ENCODE results near the gene DNAH12.

The DNAH12 gene

DNA sequence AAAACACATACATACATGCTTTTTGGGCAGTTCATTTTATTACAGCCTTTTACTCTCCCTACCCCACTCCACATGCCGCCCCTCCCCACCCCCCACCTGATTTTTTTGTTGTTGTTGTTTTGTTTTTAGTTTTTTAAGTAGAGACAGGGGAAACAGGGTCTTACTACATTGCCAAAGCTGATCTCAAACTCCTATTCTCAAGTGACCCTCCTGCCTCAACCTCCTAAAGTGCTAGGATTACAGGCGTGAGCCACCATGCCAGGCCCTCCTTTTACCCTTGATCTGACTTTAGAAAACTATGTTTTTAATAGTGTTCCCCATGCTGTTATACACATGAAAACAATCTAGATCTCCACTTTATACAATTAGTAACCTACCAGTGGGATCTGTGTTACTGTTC lies 26.7 kb upstream of the DNAH12 start:
- no peaks in the 10 kb centered on the region for H3K9me3 ChIP-seq (ENCODE audit: control insufficient read depth, insufficient read depth, low read length)
- no peaks in the 10 kb centered on the region for H3K4me1 ChIP-seq (ENCODE audit: control insufficient read depth, insufficient read depth, low read length)
- peaks cover 66% of the 10 kb centered on the region for H3K36me3 ChIP-seq (ENCODE audit: control insufficient read depth, insufficient read depth, low read length)
- no peak overlapping the region for H3K4me3 ChIP-seq (ENCODE audit: low read depth, low read length)
- no peak overlapping the region for H3K27ac ChIP-seq (ENCODE audit: low read depth, low read length)
- H3K9ac ChIP-seq (ENCODE audit: low read depth, low read length) = no peak overlapping the region
- H3K27me3 ChIP-seq (ENCODE audit: control insufficient read depth, insufficient read depth, low read length) = no peaks in the 10 kb centered on the region

DNA sequence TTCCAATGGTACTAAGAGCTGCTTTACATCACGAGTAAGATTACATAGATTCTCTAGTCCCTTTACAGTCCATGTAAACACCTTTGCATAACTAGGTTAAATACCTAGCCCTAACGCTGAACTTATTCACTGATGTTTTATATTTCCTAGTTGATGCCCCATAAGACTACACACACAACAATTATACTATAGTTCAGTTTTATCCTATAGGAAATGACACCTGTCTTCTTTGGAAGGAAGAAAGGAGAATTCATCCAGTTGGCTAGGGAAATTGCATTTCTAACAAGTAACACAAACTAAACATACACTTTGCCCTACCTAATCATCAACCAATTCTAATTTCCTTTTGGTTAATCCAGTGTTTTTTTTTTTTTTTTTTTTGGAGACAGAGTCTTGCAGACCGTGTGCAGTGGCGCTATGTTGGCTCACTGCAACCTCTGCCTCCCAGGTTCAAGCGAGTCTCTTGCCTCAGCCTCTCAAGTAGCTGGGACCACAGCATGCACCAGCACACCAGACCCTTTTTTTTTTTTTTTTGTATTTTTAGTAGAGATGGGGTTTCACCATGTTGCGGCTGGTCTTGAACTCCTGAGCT lies 25.8 kb upstream of the DNAH12 start:
- Histone ChIP-seq H3K27me3 (ENCODE audit: control insufficient read depth, insufficient read depth, low read length) (no peaks in the 10 kb centered on the region), H3K9ac (ENCODE audit: low read depth, low read length) (no peak overlapping the region), H3K36me3 (ENCODE audit: control insufficient read depth, insufficient read depth, low read length) (peaks cover 58% of the 10 kb centered on the region), H3K27ac (ENCODE audit: low read depth, low read length) (no peak overlapping the region), H3K9me3 (ENCODE audit: control insufficient read depth, insufficient read depth, low read length) (no peaks in the 10 kb centered on the region), H3K4me3 (ENCODE audit: low read depth, low read length) (no peak overlapping the region), H3K4me1 (ENCODE audit: control insufficient read depth, insufficient read depth, low read length) (no peaks in the 10 kb centered on the region)

DNA sequence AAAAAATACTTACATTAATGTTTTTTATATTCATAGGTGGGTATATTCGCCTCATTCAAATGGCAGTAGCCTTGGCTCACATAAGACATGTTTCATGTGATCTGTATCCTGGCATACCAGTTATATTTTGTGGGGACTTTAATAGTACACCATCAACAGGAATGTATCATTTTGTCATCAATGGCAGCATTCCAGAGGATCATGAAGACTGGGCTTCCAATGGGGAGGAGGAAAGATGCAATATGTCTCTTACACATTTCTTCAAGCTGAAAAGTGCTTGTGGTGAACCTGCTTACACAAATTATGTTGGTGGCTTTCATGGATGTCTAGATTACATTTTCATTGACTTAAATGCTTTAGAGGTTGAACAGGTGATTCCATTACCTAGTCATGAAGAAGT lies 15.4 kb upstream of the DNAH12 start:
- Histone ChIP-seq H3K9ac (ENCODE audit: low read depth, low read length) (no peak overlapping the region), H3K4me1 (ENCODE audit: control insufficient read depth, insufficient read depth, low read length) (peaks cover 9% of the 10 kb centered on the region; the same call in 1 of the 2 replicates), H3K36me3 (ENCODE audit: control insufficient read depth, insufficient read depth, low read length) (peaks cover 20% of the 10 kb centered on the region), H3K27ac (ENCODE audit: low read depth, low read length) (no peak overlapping the region), H3K4me3 (ENCODE audit: low read depth, low read length) (no peak overlapping the region), H3K9me3 (ENCODE audit: control insufficient read depth, insufficient read depth, low read length) (no peaks in the 10 kb centered on the region), H3K27me3 (ENCODE audit: control insufficient read depth, insufficient read depth, low read length) (no peaks in the 10 kb centered on the region)

DNA sequence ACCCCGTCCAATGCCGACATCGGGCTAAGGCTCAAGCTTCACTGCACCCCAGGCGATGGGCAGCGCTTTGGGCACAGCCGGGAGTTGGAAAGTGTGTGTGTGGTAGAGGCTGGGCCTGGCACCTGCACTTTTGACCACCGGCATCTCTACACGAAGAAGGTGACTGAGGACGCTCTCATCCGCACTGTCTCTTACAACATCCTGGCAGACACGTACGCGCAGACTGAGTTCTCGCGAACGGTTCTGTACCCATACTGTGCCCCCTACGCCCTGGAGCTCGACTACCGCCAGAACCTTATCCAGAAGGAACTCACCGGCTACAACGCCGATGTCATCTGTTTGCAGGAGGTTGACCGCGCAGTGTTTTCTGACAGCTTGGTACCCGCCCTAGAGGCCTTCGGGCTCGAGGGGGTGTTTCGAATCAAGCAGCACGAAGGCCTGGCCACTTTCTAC lies 13.0 kb upstream of the DNAH12 start:
- no peak overlapping the region for H3K27ac ChIP-seq (ENCODE audit: low read depth, low read length)
- peaks cover 9% of the 10 kb centered on the region; the same call in 1 of the 2 replicates for H3K4me1 ChIP-seq (ENCODE audit: control insufficient read depth, insufficient read depth, low read length)
- peak overlapping the region; percentile 96 for H3K4me3 ChIP-seq (ENCODE audit: low read depth, low read length)
- peaks cover 20% of the 10 kb centered on the region for H3K36me3 ChIP-seq (ENCODE audit: control insufficient read depth, insufficient read depth, low read length)
- H3K9ac ChIP-seq (ENCODE audit: low read depth, low read length) = peak overlapping the region; percentile 81; the same call in 1 of the 2 replicates
- no peaks in the 10 kb centered on the region for H3K27me3 ChIP-seq (ENCODE audit: control insufficient read depth, insufficient read depth, low read length)
- no peaks in the 10 kb centered on the region for H3K9me3 ChIP-seq (ENCODE audit: control insufficient read depth, insufficient read depth, low read length)

DNA sequence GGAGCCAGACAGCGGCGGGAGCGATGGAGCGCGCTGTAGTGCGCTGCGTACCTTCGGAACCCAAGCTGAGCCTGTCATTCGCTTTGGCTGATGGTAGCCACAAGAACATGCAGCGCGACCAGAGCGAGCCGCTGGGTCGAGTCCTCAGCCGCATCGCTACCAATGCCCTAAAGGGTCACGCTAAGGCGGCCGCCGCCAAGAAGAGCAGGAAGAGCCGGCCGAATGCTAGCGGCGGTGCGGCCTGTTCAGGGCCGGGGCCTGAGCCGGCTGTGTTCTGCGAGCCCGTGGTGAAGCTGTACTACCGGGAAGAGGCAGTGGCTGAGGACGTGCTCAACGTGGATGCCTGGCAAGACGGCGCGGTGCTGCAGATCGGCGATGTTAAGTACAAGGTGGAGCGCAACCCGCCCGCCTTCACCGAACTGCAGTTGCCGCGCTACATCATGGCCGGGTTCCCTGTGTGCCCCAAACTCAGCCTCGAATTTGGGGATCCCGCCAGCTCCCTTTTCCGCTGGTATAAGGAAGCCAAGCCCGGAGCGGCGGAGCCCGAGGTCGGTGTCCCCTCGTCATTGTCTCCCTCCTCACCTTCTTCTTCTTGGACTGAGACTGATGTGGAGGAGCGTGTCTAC lies 12.4 kb upstream of the DNAH12 start:
- peak overlapping the region; percentile 96 for H3K4me3 ChIP-seq (ENCODE audit: low read depth, low read length)
- peaks cover 20% of the 10 kb centered on the region for H3K36me3 ChIP-seq (ENCODE audit: control insufficient read depth, insufficient read depth, low read length)

DNA sequence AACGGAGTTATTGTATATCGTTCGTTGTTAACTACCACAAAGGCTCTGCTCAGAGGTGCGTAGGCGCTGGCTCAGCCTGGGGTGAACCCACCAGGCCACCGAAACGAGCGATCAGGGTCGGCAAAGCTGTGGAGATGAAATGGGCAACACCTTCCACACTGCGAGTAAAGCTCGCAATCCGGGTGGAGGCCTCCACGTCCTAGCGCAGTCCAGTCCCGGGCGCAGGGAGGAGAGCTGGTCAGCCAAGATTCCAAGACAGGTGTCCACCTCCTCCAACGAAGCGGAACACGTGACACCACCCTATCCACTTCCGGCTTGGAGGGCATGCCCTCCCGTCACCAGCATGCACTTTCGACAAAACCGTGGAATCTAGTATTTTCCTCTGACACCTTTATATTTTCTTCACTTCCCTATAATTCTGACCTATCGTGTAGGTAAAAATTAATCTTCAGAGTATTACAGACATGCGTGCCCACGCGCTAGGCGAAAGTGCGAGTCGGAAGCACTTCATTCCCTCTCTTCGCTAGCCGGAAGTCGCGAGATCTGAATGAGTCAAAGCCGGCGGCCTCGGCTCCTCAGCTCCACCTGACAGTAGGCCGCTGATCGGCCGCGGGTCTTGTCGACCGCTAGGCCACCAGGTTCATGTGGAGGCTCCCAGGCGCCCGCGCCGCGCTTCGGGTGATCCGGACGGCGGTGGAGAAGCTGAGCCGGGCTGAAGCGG lies 11.8 kb upstream of the DNAH12 start, which contains the start of gene PDE12:
Gene PDE12, plus strand, starts transcription at position 537 of the 721 bp plus-strand sequence. Its CDS starts 106 bp downstream, at position 643.
- H3K4me1 ChIP-seq (ENCODE audit: control insufficient read depth, insufficient read depth, low read length) = peaks cover 9% of the 10 kb centered on the region; the same call in 1 of the 2 replicates
- peak within 1 kb of the TSS; percentile 96 for H3K4me3 ChIP-seq (ENCODE audit: low read depth, low read length)
- peaks cover 13% of the 10 kb centered on the region for H3K36me3 ChIP-seq (ENCODE audit: control insufficient read depth, insufficient read depth, low read length)
- peak within 1 kb of the TSS; percentile 81 for H3K9ac ChIP-seq (ENCODE audit: low read depth, low read length)
- H3K27ac ChIP-seq (ENCODE audit: low read depth, low read length) = peak within 1 kb of the TSS; percentile 70
- H3K9me3 ChIP-seq (ENCODE audit: control insufficient read depth, insufficient read depth, low read length) = no peaks in the 10 kb centered on the region
- H3K27me3 ChIP-seq (ENCODE audit: control insufficient read depth, insufficient read depth, low read length) = no peaks in the 10 kb centered on the region

More for the DNA sequence above, 12.4 kb upstream of the DNAH12 start:
- Histone ChIP-seq H3K27ac (ENCODE audit: low read depth, low read length) (peak overlapping the region; percentile 70), H3K27me3 (ENCODE audit: control insufficient read depth, insufficient read depth, low read length) (no peaks in the 10 kb centered on the region), H3K9me3 (ENCODE audit: control insufficient read depth, insufficient read depth, low read length) (no peaks in the 10 kb centered on the region), H3K4me1 (ENCODE audit: control insufficient read depth, insufficient read depth, low read length) (peaks cover 9% of the 10 kb centered on the region; the same call in 1 of the 2 replicates), H3K9ac (ENCODE audit: low read depth, low read length) (peak overlapping the region; percentile 81)

DNA sequence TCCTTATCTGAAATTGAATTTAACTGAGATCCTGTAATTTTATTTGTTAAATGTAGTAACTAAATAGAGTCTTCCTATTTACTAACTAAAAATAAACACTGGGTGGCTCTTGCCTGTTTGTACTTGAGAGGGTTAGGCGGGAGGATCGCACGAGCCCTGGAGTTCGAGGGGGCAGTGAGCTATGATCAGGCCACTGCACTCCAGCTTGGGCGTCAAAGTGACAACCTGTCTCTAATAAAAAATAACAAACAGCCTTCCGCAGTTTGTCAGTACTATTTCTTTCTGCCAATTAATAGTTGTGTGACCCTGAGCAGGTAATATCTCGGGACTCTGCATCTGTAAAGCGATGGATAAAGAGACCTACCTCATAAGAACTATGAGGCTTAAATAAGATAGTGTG lies 11.2 kb upstream of the DNAH12 start:
- H3K9ac ChIP-seq (ENCODE audit: low read depth, low read length) = peak overlapping the region; percentile 81; the same call in 1 of the 2 replicates
- H3K4me3 ChIP-seq (ENCODE audit: low read depth, low read length) = peak overlapping the region; percentile 96
- H3K4me1 ChIP-seq (ENCODE audit: control insufficient read depth, insufficient read depth, low read length) = peaks cover 9% of the 10 kb centered on the region; the same call in 1 of the 2 replicates
- no peaks in the 10 kb centered on the region for H3K27me3 ChIP-seq (ENCODE audit: control insufficient read depth, insufficient read depth, low read length)
- H3K9me3 ChIP-seq (ENCODE audit: control insufficient read depth, insufficient read depth, low read length) = no peaks in the 10 kb centered on the region
- peaks cover 9% of the 10 kb centered on the region for H3K36me3 ChIP-seq (ENCODE audit: control insufficient read depth, insufficient read depth, low read length)
- H3K27ac ChIP-seq (ENCODE audit: low read depth, low read length) = peak overlapping the region; percentile 70

DNA sequence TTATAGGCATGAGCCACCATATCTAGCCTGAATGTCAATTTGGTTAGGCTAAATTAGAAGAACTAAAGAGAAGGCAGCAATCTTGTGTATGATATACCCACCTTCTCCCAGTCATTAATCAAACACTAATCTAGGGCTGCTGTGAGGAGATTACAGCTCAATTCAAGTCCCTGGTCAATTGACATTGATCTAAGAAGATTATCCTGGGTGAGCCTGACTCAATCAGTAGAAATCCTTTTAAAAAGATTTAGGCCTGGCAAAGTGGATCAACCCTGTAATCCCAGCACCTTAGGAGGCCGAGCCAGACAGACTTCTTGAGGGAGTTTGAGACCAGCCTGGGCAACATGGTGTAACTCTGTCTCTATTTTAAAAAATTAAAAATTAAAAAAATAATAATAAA lies 2.5 kb upstream of the DNAH12 start:
- no peaks in the 10 kb centered on the region for H3K36me3 ChIP-seq (ENCODE audit: control insufficient read depth, insufficient read depth, low read length)
- no peak overlapping the region for H3K4me3 ChIP-seq (ENCODE audit: low read depth, low read length)
- no peaks in the 10 kb centered on the region for H3K9me3 ChIP-seq (ENCODE audit: control insufficient read depth, insufficient read depth, low read length)
- H3K27ac ChIP-seq (ENCODE audit: low read depth, low read length) = no peak overlapping the region
- no peak overlapping the region for H3K9ac ChIP-seq (ENCODE audit: low read depth, low read length)
- peaks cover 6% of the 10 kb centered on the region for H3K4me1 ChIP-seq (ENCODE audit: control insufficient read depth, insufficient read depth, low read length)
- no peaks in the 10 kb centered on the region for H3K27me3 ChIP-seq (ENCODE audit: control insufficient read depth, insufficient read depth, low read length)

DNA sequence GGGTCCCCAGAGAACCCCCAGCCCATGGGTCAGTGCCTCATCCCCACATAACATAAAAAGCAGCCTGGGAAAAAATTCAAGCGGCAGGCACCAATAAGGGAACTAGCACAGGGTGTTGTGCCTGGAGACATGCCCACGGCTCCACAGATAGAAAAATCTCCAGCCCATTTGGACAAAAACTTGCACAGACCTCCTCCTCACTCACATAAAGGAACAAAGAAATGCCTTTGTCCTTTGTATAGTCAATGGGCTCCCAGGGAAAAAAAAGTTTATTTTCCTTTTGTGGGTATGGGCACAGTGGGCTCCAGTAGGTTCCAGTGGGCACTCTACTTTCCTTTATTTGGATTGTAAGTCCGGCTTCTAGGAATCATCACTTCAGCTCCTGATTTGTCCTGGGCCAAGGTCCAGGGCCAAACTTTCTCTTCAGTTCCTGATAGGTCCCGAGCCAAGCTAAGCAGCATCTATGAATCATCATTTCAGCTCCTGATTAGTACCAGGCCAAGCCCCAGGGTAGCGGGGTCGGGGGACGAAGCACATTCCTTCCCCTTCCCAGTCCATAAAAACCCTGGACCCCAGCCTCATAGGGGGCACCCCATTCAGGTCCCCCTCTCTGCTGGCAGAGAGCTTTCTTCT lies 1.6 kb upstream of the DNAH12 start:
- H3K9ac ChIP-seq (ENCODE audit: low read depth, low read length) = no peak overlapping the region
- no peaks in the 10 kb centered on the region for H3K27me3 ChIP-seq (ENCODE audit: control insufficient read depth, insufficient read depth, low read length)
- peaks cover 6% of the 10 kb centered on the region for H3K4me1 ChIP-seq (ENCODE audit: control insufficient read depth, insufficient read depth, low read length)
- H3K9me3 ChIP-seq (ENCODE audit: control insufficient read depth, insufficient read depth, low read length) = no peaks in the 10 kb centered on the region
- no peak overlapping the region for H3K4me3 ChIP-seq (ENCODE audit: low read depth, low read length)
- no peak overlapping the region for H3K27ac ChIP-seq (ENCODE audit: low read depth, low read length)
- no peaks in the 10 kb centered on the region for H3K36me3 ChIP-seq (ENCODE audit: control insufficient read depth, insufficient read depth, low read length)

DNA sequence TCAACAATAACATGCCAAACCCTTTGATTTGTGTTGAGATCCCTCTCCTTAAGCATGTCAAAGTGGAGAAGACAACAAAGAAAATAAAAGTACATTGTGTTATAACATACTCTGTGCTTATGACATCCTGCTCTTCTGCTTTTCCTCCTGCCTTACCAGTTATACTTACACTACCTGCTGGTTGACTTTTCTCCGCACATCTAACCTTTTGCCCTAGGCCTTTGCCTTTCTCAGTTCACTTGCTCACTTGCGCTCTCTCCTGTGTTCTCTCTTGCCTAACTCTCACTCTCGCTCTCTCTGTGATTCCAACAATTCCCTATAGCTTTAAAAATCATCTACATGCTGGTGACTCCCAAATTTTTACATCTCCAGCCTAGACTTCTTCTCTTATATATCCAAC lies 5.7 kb downstream of the DNAH12 start:
- H3K9me3 ChIP-seq (ENCODE audit: control insufficient read depth, insufficient read depth, low read length) = no peaks in the 10 kb centered on the region
- H3K36me3 ChIP-seq (ENCODE audit: control insufficient read depth, insufficient read depth, low read length) = no peaks in the 10 kb centered on the region
- H3K9ac ChIP-seq (ENCODE audit: low read depth, low read length) = no peak overlapping the region
- no peak overlapping the region for H3K4me3 ChIP-seq (ENCODE audit: low read depth, low read length)
- H3K4me1 ChIP-seq (ENCODE audit: control insufficient read depth, insufficient read depth, low read length) = no peaks in the 10 kb centered on the region
- no peak overlapping the region for H3K27ac ChIP-seq (ENCODE audit: low read depth, low read length)
- H3K27me3 ChIP-seq (ENCODE audit: control insufficient read depth, insufficient read depth, low read length) = no peaks in the 10 kb centered on the region
